Femur (tissue), 1 donor: ENCODE data around the gene ABTB2.
"Not testable (repeated sequence)": the region's sequence is repeated elsewhere in the genome, so short reads cannot be mapped to it uniquely, and the experiment has no call there.

ENCODE experiments used
- DNase-seq: peaks from one replicate; pipeline ENCODE4 v3.0.0-alpha.2; 2017

Gene ABTB2

GRCh38 chr11:34182425-34182824 is 175.4 kb downstream of the ABTB2 start:
- DNase-seq = no peak

GRCh38 chr11:34181856-34182405 is 175.9 kb downstream of the ABTB2 start:
- DNase-seq = no peak

GRCh38 chr11:34181251-34181650 is 176.6 kb downstream of the ABTB2 start:
- DNase-seq = no peak

GRCh38 chr11:34180814-34181165 is 177.0 kb downstream of the ABTB2 start:
- DNase-seq = not testable (repeated sequence)

GRCh38 chr11:34180040-34180813 is 177.6 kb downstream of the ABTB2 start:
- DNase-seq = no peak

- no peak for DNase-seq
Measured at GRCh38 chr11:34179026-34179675, 178.7 kb downstream of the ABTB2 start.

- no peak for DNase-seq
Measured at GRCh38 chr11:34178209-34178821, 179.5 kb downstream of the ABTB2 start.

GRCh38 chr11:34176751-34177209 is 181.0 kb downstream of the ABTB2 start:
- DNase-seq = no peak

- DNase-seq = no peak
Measured at GRCh38 chr11:34175284-34176019, 182.4 kb downstream of the ABTB2 start.

- peak; percentile 89 for DNase-seq
Measured at GRCh38 chr11:34174412-34175041, 183.3 kb downstream of the ABTB2 start.

GRCh38 chr11:34173050-34173449 is 184.8 kb downstream of the ABTB2 start:
- DNase-seq = no peak

- no peak for DNase-seq
Measured at GRCh38 chr11:34169686-34170085, 188.1 kb downstream of the ABTB2 start.

GRCh38 chr11:34168642-34169420 is 189.0 kb downstream of the ABTB2 start:
- DNase-seq = no peak

- no peak for DNase-seq
Measured at GRCh38 chr11:34167961-34168360, 189.8 kb downstream of the ABTB2 start.

GRCh38 chr11:34166806-34167740 is 190.7 kb downstream of the ABTB2 start:
- no peak for DNase-seq

GRCh38 chr11:34165786-34166555 is 191.8 kb downstream of the ABTB2 start:
- no peak for DNase-seq

GRCh38 chr11:34165121-34165520 is 192.7 kb downstream of the ABTB2 start:
- DNase-seq = no peak

- no peak for DNase-seq
Measured at GRCh38 chr11:34162856-34163255, 195.0 kb downstream of the ABTB2 start.

- no peak for DNase-seq
Measured at GRCh38 chr11:34162493-34162820, 195.4 kb downstream of the ABTB2 start.
